Body of pancreas (tissue), 4 donors: Measurements from ENCODE around the gene IL1RAPL1.
"Not testable (repeated sequence)": the region's sequence is repeated elsewhere in the genome, so short reads cannot be mapped to it uniquely, and the experiment has no call there.

Experiments
- POLR2A ChIP-seq, 3 donors: fragments of 450-650 bp; IDR thresholded peaks; one replicate each; pipeline ENCODE4 v1.6.1; 2016; ENCODE audit warnings: antibody characterized with exemption in 3 of 3, mild to moderate bottlenecking in 2 of 3
- TF ChIP-seq, protein P1 (sequence below), 7 experiments: fragments of 450-650 bp in 4 of 7; fragments of 200-600 bp in 3 of 7; sonication (generic) in 3 of 7; IDR thresholded peaks; one replicate each; pipeline ENCODE4 v1.5.1; 2016 to 2019; ENCODE audit warnings: antibody characterized with exemption in 7 of 7

DNA sequence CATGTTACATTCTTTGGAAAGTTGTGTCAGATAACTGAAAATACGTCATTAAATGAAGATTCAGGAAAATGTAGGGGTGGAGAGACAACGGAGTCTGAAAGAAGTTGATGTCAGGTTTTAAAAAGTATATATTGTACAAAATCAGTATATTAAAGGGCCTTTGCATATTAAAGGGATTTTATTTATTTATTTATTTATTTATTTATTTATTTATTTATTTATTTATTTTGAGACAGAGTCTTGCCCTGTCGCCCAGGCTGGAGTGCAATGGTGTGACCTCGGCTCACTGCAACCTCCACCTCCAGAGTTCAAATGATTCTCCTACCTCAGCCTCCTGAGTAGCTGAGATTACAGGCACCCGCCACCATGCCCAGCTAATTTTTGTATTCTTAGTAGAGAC lies 213.4 kb downstream of the IL1RAPL1 start:
- TF ChIP-seq, protein P1, sequence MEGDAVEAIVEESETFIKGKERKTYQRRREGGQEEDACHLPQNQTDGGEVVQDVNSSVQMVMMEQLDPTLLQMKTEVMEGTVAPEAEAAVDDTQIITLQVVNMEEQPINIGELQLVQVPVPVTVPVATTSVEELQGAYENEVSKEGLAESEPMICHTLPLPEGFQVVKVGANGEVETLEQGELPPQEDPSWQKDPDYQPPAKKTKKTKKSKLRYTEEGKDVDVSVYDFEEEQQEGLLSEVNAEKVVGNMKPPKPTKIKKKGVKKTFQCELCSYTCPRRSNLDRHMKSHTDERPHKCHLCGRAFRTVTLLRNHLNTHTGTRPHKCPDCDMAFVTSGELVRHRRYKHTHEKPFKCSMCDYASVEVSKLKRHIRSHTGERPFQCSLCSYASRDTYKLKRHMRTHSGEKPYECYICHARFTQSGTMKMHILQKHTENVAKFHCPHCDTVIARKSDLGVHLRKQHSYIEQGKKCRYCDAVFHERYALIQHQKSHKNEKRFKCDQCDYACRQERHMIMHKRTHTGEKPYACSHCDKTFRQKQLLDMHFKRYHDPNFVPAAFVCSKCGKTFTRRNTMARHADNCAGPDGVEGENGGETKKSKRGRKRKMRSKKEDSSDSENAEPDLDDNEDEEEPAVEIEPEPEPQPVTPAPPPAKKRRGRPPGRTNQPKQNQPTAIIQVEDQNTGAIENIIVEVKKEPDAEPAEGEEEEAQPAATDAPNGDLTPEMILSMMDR (IDR thresholded peaks at IDR 0.05) = not testable (repeated sequence)
- not testable (repeated sequence) for TF ChIP-seq POLR2A (IDR thresholded peaks at IDR 0.05)
